ENCODE results near the gene CENPO. TPM values are rescaled to one million over a fixed set of nuclear protein-coding genes. Genes with fewer than 3 reads are reported as not detected.

CENPO gene
- total RNA-seq (2014; rRNA removed; shearing (Covaris generic)) = 19.7 and 34.1 TPM in 2 replicates

- peak; percentile 88 for DNase-seq (ENCODE audit: low spot score)
Measured at GRCh38 chr2:24792874-24793760, at the start of gene CENPO, which contains the start of gene PTRHD1. CENPO (plus strand) TSS chr2:24793425; CDS start chr2:24793920, 495 bp downstream. PTRHD1 (minus strand) TSS chr2:24793391; CDS start chr2:24793377, 14 bp downstream.

- DNase-seq (ENCODE audit: low spot score) = no peak
Measured at GRCh38 chr2:24743924-24744323, 49.3 kb upstream of the CENPO start.

GRCh38 chr2:24744356-24744755 is 48.9 kb upstream of the CENPO start:
- no peak for DNase-seq (ENCODE audit: low spot score)

- DNase-seq (ENCODE audit: low spot score) = no peak
Measured at GRCh38 chr2:24745825-24746224, 47.4 kb upstream of the CENPO start.

- DNase-seq (ENCODE audit: low spot score) = no peak
Measured at GRCh38 chr2:24747299-24747698, 45.9 kb upstream of the CENPO start.

- DNase-seq (ENCODE audit: low spot score) = no peak
Measured at GRCh38 chr2:24749069-24749691, 44.0 kb upstream of the CENPO start.

- no peak for DNase-seq (ENCODE audit: low spot score)
Measured at GRCh38 chr2:24754985-24755705, 38.1 kb upstream of the CENPO start.

GRCh38 chr2:24756789-24757188 is 36.4 kb upstream of the CENPO start:
- no peak for DNase-seq (ENCODE audit: low spot score)

GRCh38 chr2:24761866-24762265 is 31.4 kb upstream of the CENPO start:
- DNase-seq (ENCODE audit: low spot score) = no peak

- no peak for DNase-seq (ENCODE audit: low spot score)
Measured at GRCh38 chr2:24762518-24762917, 30.7 kb upstream of the CENPO start.

- no peak for DNase-seq (ENCODE audit: low spot score)
Measured at GRCh38 chr2:24763843-24764242, 29.4 kb upstream of the CENPO start.

GRCh38 chr2:24766609-24767008 is 26.6 kb upstream of the CENPO start:
- no peak for DNase-seq (ENCODE audit: low spot score)

- DNase-seq (ENCODE audit: low spot score) = no peak
Measured at GRCh38 chr2:24768013-24768412, 25.2 kb upstream of the CENPO start.

- DNase-seq (ENCODE audit: low spot score) = no peak
Measured at GRCh38 chr2:24768601-24769000, 24.6 kb upstream of the CENPO start.

GRCh38 chr2:24771061-24771460 is 22.2 kb upstream of the CENPO start:
- DNase-seq (ENCODE audit: low spot score) = no peak

- DNase-seq (ENCODE audit: low spot score) = no peak
Measured at GRCh38 chr2:24771764-24772586, 21.2 kb upstream of the CENPO start.

- no peak for DNase-seq (ENCODE audit: low spot score)
Measured at GRCh38 chr2:24774373-24774772, 18.9 kb upstream of the CENPO start.

GRCh38 chr2:24779116-24779515 is 14.1 kb upstream of the CENPO start:
- DNase-seq (ENCODE audit: low spot score) = no peak

- DNase-seq (ENCODE audit: low spot score) = no peak
Measured at GRCh38 chr2:24783641-24784040, 9.6 kb upstream of the CENPO start.

GRCh38 chr2:24785671-24786321 is 7.4 kb upstream of the CENPO start:
- no peak for DNase-seq (ENCODE audit: low spot score)

GRCh38 chr2:24787532-24787931 is 5.7 kb upstream of the CENPO start:
- no peak for DNase-seq (ENCODE audit: low spot score)

Data from H4 (cell line).